ENCODE measurements around the gene CARMIL3.

- TF ChIP-seq POLR2A (IDR thresholded peaks at IDR 0.05; ENCODE audit: low read length) = no peak
- no peak for TF ChIP-seq GATA1 (IDR thresholded peaks at IDR 0.05; ENCODE audit: low read depth, low read length)
Measured at GRCh38 chr14:24057271-24057670, 5.5 kb downstream of the CARMIL3 start.
